Measurements from ENCODE around the gene ARHGAP5.
"Not testable (repeated sequence)": the region's sequence is repeated elsewhere in the genome, so short reads cannot be mapped to it uniquely, and the experiment has no call there.

The ARHGAP5 gene

DNA sequence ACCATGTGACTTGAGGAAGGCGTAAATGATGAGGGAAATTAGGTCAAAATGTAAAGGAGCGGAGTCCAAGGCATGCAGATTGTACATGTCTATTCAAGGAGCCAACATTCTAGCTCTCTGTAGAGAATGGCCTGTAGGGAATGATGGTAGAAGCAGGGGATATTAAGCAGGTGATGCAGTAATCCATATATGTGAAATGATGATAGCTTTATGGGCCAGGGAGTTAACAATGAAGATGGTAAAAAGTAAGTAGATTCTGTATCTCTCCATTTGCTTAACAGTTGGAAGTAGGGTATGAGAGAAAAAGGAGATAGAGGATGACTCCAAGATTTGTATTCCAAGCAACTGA is 33.4 kb downstream of the ARHGAP5 start:
- no peak for DNase-seq (ENCODE audit: low read depth, low spot score)

DNA sequence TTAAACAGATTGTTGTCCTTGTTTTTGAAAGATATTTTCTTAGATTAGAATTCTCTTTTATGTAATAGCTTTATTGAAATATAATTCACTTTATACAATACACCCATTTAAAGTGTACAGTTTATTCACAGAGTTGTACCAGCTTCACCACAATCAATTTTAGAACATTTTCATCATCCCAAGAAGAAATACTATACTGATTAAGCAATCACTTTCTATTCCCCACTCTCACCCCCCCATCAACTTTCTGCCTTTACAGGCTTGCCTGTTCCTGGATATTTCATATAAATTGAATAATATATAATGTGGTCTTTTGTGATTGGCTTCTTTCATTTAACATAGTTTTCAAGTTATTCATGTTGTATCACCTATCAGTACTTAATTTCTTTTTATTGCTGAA is 44.4 kb downstream of the ARHGAP5 start:
- DNase-seq (ENCODE audit: low read depth, low spot score): no peak

DNA sequence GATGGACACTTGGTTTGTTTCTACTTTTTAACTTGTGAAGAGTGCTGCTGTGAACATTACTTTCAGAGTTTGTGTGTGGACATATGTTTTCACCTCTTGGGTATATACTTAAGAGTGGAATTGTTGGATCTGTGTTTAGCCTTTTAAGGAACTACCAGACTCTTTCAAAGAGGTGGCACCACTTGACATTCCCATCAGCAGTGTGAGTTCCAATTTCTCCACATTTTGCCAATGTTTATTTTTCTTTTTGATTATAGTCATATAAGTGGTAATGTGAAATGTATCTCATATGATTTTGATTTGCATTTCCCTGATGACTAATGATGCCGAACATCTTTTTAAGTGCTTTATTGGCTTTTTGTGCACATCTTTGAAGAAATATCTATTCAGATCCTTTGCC is 44.8 kb downstream of the ARHGAP5 start:
- DNase-seq (ENCODE audit: low read depth, low spot score): no peak

DNA sequence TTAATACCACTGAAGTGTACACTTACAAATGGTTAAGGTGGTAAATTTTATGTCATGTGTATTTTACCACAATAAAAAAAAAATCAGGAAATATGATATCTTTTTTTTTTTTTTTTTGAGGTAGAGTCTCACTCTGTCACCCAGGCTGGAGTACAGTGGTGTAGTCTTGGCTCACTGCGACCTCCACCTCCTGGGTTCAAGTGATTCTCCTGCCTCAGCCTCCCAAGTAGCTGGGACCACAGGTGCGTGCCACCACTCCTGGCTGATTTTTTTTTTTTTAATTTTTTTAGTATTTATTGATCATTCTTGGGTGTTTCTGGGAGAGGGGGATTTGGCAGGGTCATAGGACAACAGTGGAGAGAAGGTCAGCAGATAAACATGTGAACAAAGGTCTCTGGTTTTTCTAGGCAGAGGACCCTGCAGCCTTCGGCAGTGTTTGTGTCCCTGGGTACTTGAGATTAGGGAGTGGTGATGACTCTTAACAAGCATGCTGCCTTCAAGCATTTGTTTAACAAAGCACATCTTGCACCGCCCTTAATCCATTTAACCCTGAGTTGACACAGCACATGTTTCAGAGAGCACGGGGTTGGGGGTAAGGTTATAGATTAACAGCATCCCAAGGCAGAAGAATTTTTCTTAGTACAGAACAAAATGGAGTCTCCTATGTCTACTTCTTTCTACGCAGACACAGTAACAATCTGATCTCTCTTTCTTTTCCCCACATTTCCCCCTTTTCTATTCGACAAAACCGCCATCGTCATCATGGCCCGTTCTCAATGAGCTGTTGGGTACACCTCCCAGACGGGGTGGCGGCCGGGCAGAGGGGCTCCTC is 50.0 kb downstream of the ARHGAP5 start:
- DNase-seq (ENCODE audit: low read depth, low spot score): not testable (repeated sequence)

DNA sequence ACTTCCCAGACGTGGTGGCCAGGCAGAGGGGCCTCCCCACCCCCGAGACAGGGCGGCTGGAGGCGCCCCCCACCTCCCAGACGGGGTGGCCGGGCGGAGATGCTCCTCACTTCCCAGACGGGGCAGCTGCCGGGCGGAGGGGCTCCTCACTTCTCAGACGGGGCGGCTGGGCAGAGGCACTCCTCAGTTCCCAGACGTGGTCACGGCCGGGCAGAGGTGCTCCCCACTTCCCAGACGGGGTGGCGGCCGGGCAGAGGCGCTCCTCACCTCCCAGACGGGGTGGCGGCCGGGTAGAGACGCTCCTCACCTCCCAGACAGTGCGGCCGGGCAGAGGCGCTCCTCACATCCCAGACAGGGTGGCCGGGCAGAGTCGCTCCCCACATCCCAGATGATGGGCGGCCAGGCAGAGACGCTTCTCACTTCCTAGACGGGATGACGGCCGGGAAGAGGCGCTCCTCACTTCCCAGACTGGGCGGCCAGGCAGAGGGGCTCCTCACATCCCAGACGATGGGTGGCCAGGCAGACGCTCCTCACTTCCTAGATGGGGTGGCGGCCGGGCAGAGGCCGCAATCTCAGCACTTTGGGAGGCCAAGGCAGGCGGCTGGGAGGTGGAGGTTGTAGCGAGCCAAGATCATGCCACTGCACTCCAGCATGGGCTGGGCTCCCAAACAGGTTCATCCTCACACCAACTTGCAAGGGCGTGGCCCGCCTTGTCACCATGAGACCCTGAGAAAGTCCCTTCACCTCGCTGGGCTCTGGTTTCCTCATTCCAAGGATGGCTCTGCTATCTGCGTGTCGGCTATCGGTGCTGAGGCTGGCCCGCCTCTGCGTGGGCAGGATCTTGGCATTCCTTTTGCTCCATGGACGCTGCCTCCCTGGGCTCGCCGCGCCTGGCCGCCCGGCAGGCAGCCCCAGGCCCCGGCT is 50.9 kb downstream of the ARHGAP5 start:
- not testable (repeated sequence) for DNase-seq (ENCODE audit: low read depth, low spot score)

DNA sequence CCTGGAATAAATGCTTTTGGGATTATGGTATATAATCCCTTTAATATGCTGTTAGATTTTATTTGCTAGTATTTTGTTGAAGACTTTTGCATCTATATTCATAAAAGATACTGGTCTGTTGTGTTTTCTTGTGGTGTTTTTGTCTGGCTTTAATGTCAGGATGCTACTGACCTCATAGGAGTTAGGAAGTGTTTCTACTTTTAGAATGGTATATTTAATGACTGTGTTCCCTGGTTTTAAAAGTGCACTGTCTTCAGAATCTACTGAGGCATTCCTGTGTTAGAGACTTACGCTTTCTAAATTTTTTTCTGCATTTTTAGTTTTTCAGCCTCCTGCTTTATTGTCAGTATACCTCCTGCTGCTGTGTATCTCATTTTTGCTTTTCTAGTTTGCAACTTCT is 51.6 kb downstream of the ARHGAP5 start:
- no peak for DNase-seq (ENCODE audit: low read depth, low spot score)

DNA sequence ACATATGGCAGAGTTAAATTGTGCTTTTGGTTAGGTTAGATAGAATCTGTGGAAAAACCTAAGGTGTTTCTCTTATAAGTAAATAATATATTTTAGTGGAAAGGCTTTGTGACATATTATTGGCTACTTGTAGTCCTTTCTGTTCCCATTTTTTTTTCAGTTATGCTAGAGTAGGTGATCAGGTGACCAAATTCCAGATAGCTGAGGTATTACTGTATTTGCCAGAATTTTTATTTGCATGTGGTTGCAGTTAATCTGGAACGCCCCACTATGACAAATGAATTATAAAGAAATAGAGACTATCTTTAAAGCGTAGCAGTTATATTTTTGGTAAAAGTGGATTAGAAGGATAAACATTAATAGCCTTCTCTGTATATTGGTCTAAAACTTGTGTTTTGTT is 52.0 kb downstream of the ARHGAP5 start:
- peak; percentile 60 for DNase-seq (ENCODE audit: low read depth, low spot score)

DNA sequence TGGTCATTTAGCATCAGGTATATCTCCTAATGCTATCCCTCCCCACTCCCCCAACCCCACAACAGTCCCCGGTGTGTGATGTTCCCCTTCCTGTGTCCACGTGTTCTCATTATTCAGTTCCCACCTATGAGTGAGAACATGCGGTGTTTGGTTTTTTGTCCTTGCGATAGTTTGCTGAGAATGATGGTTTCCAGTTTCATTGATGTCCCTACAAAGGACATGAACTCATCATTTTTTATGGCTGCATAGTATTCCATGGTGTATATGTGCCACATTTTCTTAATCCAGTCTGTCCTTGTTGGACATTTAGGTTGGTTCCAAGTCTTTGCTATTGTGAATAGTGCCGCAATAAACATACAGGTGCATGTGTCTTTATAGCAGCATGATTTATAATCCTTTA is 54.6 kb downstream of the ARHGAP5 start:
- not testable (repeated sequence) for DNase-seq (ENCODE audit: low read depth, low spot score)

DNA sequence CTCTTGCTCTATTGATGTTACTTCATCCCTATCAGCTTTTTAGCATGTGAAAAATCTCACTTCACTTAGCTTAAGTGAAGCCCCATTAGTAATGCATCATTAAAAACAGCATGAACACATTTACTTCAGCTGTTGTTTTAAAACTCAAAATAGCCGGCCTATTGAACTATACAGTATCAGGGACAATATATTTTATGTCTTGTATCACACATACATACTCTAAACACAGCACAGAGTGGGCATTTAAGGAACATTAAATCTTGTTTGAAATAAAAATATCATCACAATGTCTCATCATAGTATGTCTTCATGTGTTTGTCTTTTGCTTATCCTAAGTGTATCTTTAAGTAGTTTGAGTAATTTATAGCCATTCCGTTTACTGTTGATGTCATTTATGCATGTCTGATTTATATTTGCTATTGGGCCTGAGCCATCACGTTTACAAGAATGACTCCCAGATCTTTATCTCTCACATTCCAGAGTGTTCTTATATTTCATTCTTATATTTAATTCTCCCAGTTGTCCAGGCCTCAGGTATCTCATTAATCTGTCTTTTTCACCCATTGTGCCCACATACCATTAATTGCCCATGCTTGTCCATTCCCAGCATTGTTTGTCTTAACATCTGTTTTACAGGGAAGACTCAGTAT is 57.5 kb downstream of the ARHGAP5 start:
- no peak for DNase-seq (ENCODE audit: low read depth, low spot score)

DNA sequence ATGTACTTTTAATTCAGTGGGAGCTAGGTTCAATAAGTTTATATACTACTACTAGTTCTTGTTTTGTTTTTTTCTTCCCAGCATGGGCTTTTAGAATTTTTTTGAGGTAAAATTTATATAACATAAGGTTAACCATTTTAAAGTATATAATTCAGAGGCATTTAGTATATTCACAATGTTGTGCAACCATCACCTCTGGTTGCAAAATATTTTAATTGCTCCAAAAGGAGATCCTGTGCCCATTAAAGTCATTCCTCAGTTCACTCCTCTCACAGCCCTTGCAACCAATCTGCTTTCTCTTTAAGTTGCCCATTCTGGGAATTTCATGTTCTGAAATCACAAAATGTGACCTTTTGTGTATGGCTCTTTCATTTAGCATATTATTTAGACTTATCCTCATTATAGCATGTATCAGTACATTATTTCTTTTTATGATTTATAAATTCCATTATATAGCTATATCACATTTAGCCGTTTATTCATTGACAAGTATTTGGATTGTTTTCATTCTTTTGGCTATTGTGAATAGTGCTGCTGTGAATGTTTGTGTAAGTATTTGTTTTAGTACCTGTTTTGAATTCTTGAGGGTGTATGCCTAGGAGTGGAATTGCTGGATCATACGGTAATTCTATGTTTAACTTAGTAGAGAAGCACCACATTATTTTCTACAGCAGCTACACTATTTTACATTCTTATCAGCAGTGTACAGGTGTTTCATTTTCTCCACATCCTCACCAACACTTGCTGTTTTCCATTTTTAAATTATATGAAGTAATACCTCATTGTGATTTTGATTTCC is 59.1 kb downstream of the ARHGAP5 start:
- no peak for DNase-seq (ENCODE audit: low read depth, low spot score)

DNA sequence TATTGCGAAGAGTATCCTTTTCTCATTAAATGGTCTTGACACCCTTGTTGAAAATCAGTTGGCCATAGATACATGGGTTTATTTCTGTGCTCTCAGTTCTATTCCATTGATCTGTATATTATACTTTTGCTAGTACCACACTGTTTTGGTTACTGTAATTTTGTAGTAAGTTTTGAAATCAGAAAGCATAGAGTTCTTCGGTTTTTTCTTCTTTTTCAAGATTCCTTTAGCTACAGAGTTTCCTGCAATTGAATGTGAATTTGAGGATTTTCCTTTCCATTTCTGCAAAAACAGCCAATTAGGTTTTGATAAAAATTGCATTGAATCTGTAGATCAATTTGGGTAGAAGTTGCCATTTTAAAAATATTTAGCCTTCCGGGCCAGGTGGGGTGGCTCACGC is 60.2 kb downstream of the ARHGAP5 start:
- no peak for DNase-seq (ENCODE audit: low read depth, low spot score)

DNA sequence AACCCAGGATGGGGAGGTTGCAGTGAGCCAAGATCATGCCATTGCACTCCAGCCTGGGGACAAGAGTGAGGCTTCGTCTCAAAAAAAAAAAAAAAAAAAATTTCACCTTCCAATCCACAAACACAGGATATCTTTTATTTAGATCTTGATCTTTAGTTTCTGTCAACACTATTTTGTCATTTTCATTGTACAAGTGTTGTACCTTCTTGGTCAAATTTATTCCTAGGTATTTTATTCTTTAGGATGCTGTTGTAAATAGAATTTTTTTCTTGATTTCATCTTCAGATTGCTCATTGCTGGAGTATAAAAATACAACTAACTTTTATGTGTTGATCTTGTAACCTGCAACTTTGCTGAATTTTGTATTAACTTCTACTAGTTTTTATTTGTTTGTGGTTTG is 60.8 kb downstream of the ARHGAP5 start:
- DNase-seq (ENCODE audit: low read depth, low spot score): no peak

DNA sequence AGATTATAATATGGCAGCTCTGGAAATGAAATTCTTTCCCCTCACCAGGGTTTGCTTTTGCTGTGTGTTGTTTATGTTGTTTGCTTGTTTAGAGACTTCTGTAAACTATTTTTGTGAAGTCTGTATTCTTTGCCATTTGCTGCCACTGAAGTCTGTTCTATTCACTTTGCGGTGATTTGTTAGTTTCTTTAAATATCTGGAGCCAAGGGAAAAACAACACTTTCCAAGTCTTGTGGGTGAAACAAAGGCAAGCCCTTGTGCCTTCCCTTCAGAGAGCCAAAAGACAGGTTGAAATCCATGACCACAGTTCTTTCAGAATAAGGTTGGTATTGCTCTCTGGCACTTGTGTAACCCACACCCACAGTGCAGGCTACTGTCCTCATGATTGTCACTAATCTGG is 65.2 kb downstream of the ARHGAP5 start:
- no peak for DNase-seq (ENCODE audit: low read depth, low spot score)

DNA sequence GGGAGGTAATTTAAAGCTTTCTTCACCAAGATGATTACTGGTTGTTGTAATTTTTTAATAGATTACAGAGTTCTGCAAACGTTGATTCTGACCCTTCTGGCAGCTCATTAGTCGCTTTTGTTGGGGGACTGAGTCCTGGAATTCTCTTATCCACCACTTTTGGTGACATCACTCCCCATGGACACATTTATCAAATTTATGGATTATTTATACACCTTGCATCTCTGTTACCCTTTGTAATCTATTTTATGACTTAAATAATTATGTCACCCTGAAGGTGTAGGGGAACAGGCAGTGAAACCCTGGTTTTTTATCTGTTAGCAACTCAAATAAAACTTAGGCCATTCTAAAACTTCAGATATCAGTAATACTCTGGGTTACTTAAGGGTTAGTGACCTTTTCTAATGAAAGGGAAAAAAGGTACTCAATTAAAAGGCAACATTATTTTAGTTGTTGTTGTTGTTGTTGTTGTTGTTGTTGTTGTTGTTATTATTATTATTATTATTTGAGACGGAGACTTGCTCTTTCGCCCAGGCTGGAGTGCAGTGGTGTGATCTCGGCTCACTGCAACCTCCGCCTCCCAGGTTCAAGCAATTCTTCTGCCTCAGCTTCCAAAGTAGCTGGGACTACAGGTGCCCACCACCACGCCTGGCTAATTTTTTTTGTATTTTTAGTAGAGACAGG is 65.8 kb downstream of the ARHGAP5 start:
- no peak for DNase-seq (ENCODE audit: low read depth, low spot score)

DNA sequence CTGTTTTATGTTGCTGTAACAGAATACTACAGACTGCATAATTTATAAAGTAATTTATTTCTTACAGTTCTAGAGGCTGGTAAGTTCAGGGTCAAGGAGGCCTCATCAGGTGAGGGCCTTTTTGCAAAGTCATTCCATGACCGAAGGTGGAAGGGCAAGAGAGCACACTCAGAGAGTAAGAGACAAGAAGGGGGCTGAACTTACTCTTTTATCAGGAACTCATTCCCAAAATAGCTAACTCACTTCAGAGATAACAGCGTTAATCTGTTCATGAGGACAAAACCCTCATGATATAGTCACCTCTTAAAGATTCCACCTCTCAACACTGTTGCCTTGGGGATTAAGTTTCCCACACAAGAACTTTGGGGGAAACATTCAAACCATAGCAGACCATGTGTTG is 73.3 kb downstream of the ARHGAP5 start:
- DNase-seq (ENCODE audit: low read depth, low spot score): no peak

DNA sequence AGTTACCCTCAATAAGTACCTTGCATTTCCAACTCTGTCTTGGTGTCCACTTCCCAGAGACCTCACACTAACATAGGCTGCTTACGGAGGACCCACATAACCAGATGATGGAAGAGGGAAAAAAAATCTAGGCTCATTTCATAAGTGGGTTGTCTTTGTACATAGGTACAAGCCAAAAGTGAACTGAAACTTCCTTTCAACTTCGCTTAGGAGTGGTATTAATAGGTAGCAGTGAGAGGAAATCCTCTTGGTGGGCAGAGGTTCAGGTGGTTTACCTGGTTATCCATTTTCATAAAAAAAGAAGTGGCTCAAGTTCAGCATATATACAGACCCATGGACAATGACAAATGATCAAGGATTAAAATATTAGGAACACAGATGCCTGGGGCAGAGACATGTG is 88.9 kb downstream of the ARHGAP5 start:
- DNase-seq (ENCODE audit: low read depth, low spot score): no peak

DNA sequence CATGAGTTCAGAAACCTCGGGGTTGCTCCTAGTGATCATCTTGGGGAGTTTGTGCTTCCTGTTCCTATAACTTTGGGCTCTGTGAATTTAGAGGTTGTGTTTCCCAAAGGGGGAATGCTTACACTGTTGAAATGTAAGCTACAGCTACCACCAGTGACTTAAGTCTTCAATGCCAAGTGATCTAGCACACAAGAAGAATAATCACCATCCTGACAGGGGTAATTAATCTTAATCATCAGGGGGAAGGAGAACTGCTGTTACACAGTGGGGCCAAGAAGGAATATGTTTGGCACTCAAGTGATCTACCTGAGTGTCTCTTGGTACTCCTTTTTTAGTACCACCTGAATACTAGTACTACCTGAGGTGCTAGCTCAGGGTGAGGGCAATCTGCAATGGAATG is 89.8 kb downstream of the ARHGAP5 start:
- no peak for DNase-seq (ENCODE audit: low read depth, low spot score)

DNA sequence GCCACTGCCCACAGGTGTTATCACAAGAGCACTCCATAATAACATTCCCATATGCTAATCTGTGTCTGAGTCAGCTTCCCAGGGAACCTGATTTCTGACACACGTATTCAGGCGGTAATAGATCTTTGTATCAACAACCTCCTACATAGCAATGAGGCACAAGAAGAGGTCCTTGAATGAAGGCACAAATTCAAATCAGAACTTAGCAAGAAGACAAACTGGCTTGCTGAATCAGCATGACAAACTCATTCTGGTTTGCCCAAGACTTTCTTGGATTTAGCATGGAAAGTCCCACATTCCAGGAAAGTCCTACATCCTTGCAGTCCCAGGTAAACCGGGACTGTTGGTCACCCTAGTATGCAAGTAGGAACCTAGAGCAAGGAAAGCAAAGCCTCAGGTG is 90.8 kb downstream of the ARHGAP5 start:
- DNase-seq (ENCODE audit: low read depth, low spot score): peak; percentile 47

DNA sequence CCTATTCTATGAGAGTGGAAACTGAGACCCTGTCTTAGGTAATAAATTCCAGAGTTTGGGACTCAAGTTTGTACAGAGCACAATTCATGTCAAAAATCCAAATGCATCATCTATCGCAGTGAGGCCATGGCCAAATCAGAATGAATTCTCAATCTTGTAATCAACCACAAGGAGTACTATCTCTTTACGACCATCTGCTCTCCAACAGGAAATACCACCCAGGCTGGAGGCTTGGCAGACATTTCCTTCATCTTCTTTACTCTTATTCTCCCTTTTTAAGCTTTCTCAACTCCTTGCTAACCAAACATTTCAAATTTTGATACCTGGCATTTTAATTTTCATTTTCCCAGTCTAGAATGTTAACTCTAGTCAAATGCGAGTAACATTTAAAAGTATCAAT is 92.1 kb downstream of the ARHGAP5 start:
- no peak for DNase-seq (ENCODE audit: low read depth, low spot score)

DNA sequence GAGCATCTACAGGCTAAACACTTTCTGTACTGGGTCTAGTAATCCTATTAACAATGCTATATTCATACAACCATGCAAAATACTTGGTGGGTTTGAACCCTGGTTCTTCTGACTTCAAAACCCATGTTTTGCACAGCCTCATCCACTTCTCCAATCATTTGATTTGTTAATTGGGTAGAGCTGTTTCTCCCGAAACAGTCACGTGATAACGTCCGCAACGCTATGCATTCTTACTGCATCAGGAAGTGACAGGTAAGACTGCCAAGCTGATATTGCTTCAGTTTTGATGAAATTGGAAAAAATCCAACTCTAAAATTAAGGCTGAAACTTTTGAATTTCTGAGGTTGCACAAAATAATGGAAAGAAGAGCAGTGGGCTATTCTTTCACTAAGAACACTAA is 94.4 kb downstream of the ARHGAP5 start:
- DNase-seq (ENCODE audit: low read depth, low spot score): no peak
